H1 (cell line): Measurements from ENCODE around the gene AFF4. TPM values are rescaled to one million over a fixed set of nuclear protein-coding genes. Genes with fewer than 3 reads are reported as not detected.

Source experiments
- ASH2L ChIP-seq: fragments of 200-600, 300-600 bp; sonication (generic); IDR thresholded peaks from one replicate; pipeline ENCODE4 v1.7.1; 2017; ENCODE audit warnings: low read length
- CHD7 ChIP-seq: fragments of 300-600 bp; sonication (generic); IDR thresholded peaks from 2 replicates; pipeline ENCODE4 v1.7.1; 2012; ENCODE audit warnings: low read length, moderate library complexity, mild to moderate bottlenecking, inconsistent platforms; ENCODE audit not compliant: insufficient replicate concordance
- EZH2 ChIP-seq: fragments of 200-600 bp; sonication (generic); IDR thresholded peaks from 2 replicates; pipeline ENCODE4 v1.7.1; 2012; ENCODE audit warnings: low read depth, mild to moderate bottlenecking, moderate library complexity, low read length, inconsistent platforms; ENCODE audit not compliant: severe bottlenecking
- GTF2F1 ChIP-seq: IDR thresholded peaks from 2 replicates; pipeline ENCODE4 v1.6.1; 2012; ENCODE audit warnings: low read depth, low read length, improper control_type of control experiment, borderline replicate concordance
- SP2 ChIP-seq: IDR thresholded peaks from 2 replicates; pipeline ENCODE4 v1.6.1; 2012; ENCODE audit warnings: mild to moderate bottlenecking, low read length, inconsistent platforms
- TAF1 ChIP-seq: IDR thresholded peaks from 2 replicates; pipeline ENCODE4 v1.6.1; 2011; ENCODE audit warnings: mild to moderate bottlenecking, low read depth, low read length
- YY1 ChIP-seq: IDR thresholded peaks from 2 replicates; pipeline ENCODE4 v1.6.1; 2011; ENCODE audit warnings: low read depth, mild to moderate bottlenecking, low read length
- polyA plus RNA-seq, 7 experiments: library from polyadenylated mRNA; depleted of rRNA in 3 of 7; stranded (reverse) in 5 of 7; unstranded in 2 of 7; fragments of >200 nt in 5 of 7; fragments of 200-250 nt in 2 of 7; gene quantifications; 1 replicate in 5 of 7; 2 replicates in 1 of 7; 4 replicates in 1 of 7; pipeline versions ENCODE4 v1.2.1 to v1.2.3, GENCODE V29; 2011 to 2013; ENCODE audit warnings: missing spikeins in 2 of 7, mixed read lengths in 2 of 7
- total RNA-seq: library from RNA; stranded (reverse); fragmentation: NEBNext Ultra II Directional; extraction: Animal tissue kit (Norgen Biotek cat#: 25700); gene quantifications from 2 replicates; pipeline ENCODE4 v1.2.1, GENCODE V29; 2021
- TF ChIP-seq, protein P1 (sequence below): IDR thresholded peaks from 2 replicates; pipeline ENCODE4 v1.6.1; 2012; ENCODE audit warnings: inconsistent platforms

AFF4 gene
- total and polyA plus RNA-seq, 2 of the 8 experiments (the other 6 are each of a cell fraction or from before 2014, with no cell fraction given): 12.0 to 61.4 TPM

- TF ChIP-seq CHD7: no peak
- TF ChIP-seq, protein P1, sequence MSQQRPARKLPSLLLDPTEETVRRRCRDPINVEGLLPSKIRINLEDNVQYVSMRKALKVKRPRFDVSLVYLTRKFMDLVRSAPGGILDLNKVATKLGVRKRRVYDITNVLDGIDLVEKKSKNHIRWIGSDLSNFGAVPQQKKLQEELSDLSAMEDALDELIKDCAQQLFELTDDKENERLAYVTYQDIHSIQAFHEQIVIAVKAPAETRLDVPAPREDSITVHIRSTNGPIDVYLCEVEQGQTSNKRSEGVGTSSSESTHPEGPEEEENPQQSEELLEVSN: no peak
- TF ChIP-seq EZH2: no peak
- no peak for TF ChIP-seq YY1
- no peak for TF ChIP-seq ASH2L
- no peak for TF ChIP-seq GTF2F1
- no peak for TF ChIP-seq SP2
- no peak for TF ChIP-seq TAF1
Observed at GRCh38 chr5:132947671-132948070, 15.8 kb downstream of the AFF4 start (continued).
